ENCODE measurements around the gene LRIG1. TPM values are rescaled to one million over a fixed set of nuclear protein-coding genes. Genes with fewer than 3 reads are reported as not detected.
A peak's percentile ranks its signal among the peaks of the same experiment; 100 is the strongest.

Gene LRIG1
- total and polyA plus RNA-seq, 2 of the 8 experiments (the other 6 are each of a cell fraction or from before 2014, with no cell fraction given): 78.1 to 88.7 TPM

GRCh38 chr3:66495668-66496045 is 5.2 kb downstream of the LRIG1 start:
- no peak overlapping the region for H3K27ac ChIP-seq (ENCODE audit: low read depth, low read length)
- H3K79me2 ChIP-seq (ENCODE audit: control insufficient read depth in 1 of 2, insufficient read depth in 2 of 2, low read length in 2 of 2): peaks cover 39 to 99% of the 10 kb centered on the region in 2 experiments
- H4K8ac ChIP-seq (ENCODE audit: extremely low read depth, insufficient read depth, low read length): no peak overlapping the region
- peak overlapping the region; percentile 84 to 93 for H3K4me2 ChIP-seq (ENCODE audit: insufficient read depth in 1 of 2, low read depth in 2 of 2, low read length in 2 of 2)
- POLR2A ChIA-PET (ENCODE audit: partially characterized antibody): interaction anchor here (1.1 to 7.5 kb wide), 12 partner anchors 9 to 178 kb away, joined by 3 to 51 read pairs (median 3); no protein-coding TSS in a partner anchor
- no peak overlapping the region for H2AFZ ChIP-seq (ENCODE audit: low read length)
- no peak overlapping the region for H3K56ac ChIP-seq (replicated peaks; ENCODE audit: insufficient read length, low read depth, low read length)
- H3K23me2 ChIP-seq (ENCODE audit: low read depth, low read length): peaks cover 7% of the 10 kb centered on the region; the same call in 1 of the 2 replicates
- peak overlapping the region; percentile 4 for H4K91ac ChIP-seq (replicated peaks; ENCODE audit: insufficient read length, low read length)
- H3K4ac ChIP-seq (replicated peaks; ENCODE audit: insufficient read length, low read depth, low read length): no peak overlapping the region
- 0 out of 2 replicates have a peak overlapping the region, but pooled peaks have one; percentile 19 for H2BK15ac ChIP-seq (ENCODE audit: low read length)
- H3K36me3 ChIP-seq (ENCODE audit: control insufficient read depth in 2 of 4, insufficient read depth in 4 of 4, low read length in 3 of 4): no peaks in the 10 kb centered on the region; a peak in 1 of 8 replicates
- no peaks in the 10 kb centered on the region for H3K9me3 ChIP-seq (ENCODE audit: insufficient read depth in 2 of 2, low read depth in 1 of 2, low read length in 1 of 2)
- H2BK120ac ChIP-seq (replicated peaks; ENCODE audit: low read depth, low read length): no peak overlapping the region
- H3K14ac ChIP-seq (ENCODE audit: insufficient read length): no peak overlapping the region
- DNase-seq (ENCODE audit: low read depth in 1 of 2, low spot score in 2 of 2): no peak
- 0 out of 2 replicates have a peak overlapping the region, but pooled peaks have one; percentile 55 for H2BK12ac ChIP-seq (ENCODE audit: low read depth, low read length)
- no peak overlapping the region for H4K5ac ChIP-seq (ENCODE audit: insufficient read length, low read depth, low read length)
- peak; percentile 92 for FAIRE-seq
- peak overlapping the region; percentile 44; the same call in 1 of the 2 replicates for H3K18ac ChIP-seq (ENCODE audit: extremely low read depth, low read length)
- no peaks in the 10 kb centered on the region for H3K27me3 ChIP-seq (replicated peaks in 1 of 4; ENCODE audit: control insufficient read depth in 3 of 4, extremely low read depth in 1 of 4, insufficient read depth in 3 of 4, low read length in 3 of 4)
- H2BK5ac ChIP-seq (ENCODE audit: low read depth, low read length): peak overlapping the region; percentile 85; the same call in 1 of the 2 replicates
- peak overlapping the region in 2 of 4 experiments; percentile 0 to 90; a peak in 4 of 8 replicates for H3K4me3 ChIP-seq (ENCODE audit: extremely low read depth in 1 of 4, insufficient read depth in 2 of 4, low read depth in 3 of 4, low read length in 4 of 4)
- peaks cover 9 to 40% (median 29%) of the 10 kb centered on the region in 4 experiments for H3K4me1 ChIP-seq (replicated peaks in 1 of 4; ENCODE audit: control insufficient read depth in 3 of 4, insufficient read depth in 4 of 4, low read length in 3 of 4)
- CTCF ChIA-PET (ENCODE audit: partially characterized antibody): interaction anchor here (0.5 to 2.8 kb wide), 4 partner anchors 12 to 539 kb away, joined by 3 to 11 read pairs (median 4); no protein-coding TSS in a partner anchor
- H3K79me1 ChIP-seq (ENCODE audit: low read depth, low read length): 0 out of 2 replicates have a peak, but pooled peaks cover 4% of the 10 kb centered on the region
- H2BK20ac ChIP-seq (ENCODE audit: low read length): no peak overlapping the region
- no peak overlapping the region for H3K23ac ChIP-seq (ENCODE audit: insufficient read length)
- H3K9ac ChIP-seq (replicated peaks in 1 of 4; ENCODE audit: extremely low read depth in 1 of 4, low read depth in 3 of 4, low read length in 3 of 4): no peak overlapping the region
- WGBS, 2 experiments (ENCODE audit: extremely low coverage in 1 of 2, insufficient coverage in 1 of 2, insufficient read length in 1 of 2, insufficient replicate concordance in 2 of 2, low coverage in 1 of 2, low lambda C conversion rate in 2 of 2, missing lambda C conversion rate in 1 of 2): 5% methylated on average over 3 of the region's 3 CpGs; no CpG with 5 or more reads in 1 of the 2 experiments
- H2AK5ac ChIP-seq (ENCODE audit: low read depth, low read length): no peak overlapping the region
- H4K20me1 ChIP-seq (replicated peaks in 1 of 2; ENCODE audit: control insufficient read depth in 1 of 2, insufficient read depth in 2 of 2, low read length in 2 of 2): peaks cover 14 to 25% of the 10 kb centered on the region in 2 experiments
- TF ChIP-seq SP1 (IDR thresholded peaks at IDR 0.05; ENCODE audit: low read depth, low read length): 0 out of 2 replicates have a peak, but pooled peaks have one; percentile 8
- TF ChIP-seq, protein P1, sequence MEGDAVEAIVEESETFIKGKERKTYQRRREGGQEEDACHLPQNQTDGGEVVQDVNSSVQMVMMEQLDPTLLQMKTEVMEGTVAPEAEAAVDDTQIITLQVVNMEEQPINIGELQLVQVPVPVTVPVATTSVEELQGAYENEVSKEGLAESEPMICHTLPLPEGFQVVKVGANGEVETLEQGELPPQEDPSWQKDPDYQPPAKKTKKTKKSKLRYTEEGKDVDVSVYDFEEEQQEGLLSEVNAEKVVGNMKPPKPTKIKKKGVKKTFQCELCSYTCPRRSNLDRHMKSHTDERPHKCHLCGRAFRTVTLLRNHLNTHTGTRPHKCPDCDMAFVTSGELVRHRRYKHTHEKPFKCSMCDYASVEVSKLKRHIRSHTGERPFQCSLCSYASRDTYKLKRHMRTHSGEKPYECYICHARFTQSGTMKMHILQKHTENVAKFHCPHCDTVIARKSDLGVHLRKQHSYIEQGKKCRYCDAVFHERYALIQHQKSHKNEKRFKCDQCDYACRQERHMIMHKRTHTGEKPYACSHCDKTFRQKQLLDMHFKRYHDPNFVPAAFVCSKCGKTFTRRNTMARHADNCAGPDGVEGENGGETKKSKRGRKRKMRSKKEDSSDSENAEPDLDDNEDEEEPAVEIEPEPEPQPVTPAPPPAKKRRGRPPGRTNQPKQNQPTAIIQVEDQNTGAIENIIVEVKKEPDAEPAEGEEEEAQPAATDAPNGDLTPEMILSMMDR (IDR thresholded peaks at IDR 0.05; ENCODE audit: control extremely low read depth in 1 of 3, insufficient read depth in 1 of 3, low read depth in 1 of 3, low read length in 3 of 3): no peak
- no peak for TF ChIP-seq EZH2 (IDR thresholded peaks at IDR 0.05; ENCODE audit: low read depth, low read length, severe bottlenecking)
- TF ChIP-seq POLR2AphosphoS5 (IDR thresholded peaks at IDR 0.05; ENCODE audit: low read depth, low read length): peak; percentile 67; the same call in 1 of the 2 replicates
- peak; percentile 59; a peak in 1 of 4 replicates for TF ChIP-seq HDAC2 (IDR thresholded peaks at IDR 0.05; ENCODE audit: borderline replicate concordance in 1 of 2, low read depth in 2 of 2, low read length in 2 of 2)
- 0 out of 2 replicates have a peak, but pooled peaks have one; percentile 31 for TF ChIP-seq TBP (IDR thresholded peaks at IDR 0.05; ENCODE audit: low read depth, low read length)
- peak; percentile 78 for TF ChIP-seq CTBP2 (IDR thresholded peaks at IDR 0.05; ENCODE audit: borderline replicate concordance, insufficient read depth, insufficient read length, low read length)
- TF ChIP-seq CHD1 (IDR thresholded peaks at IDR 0.05; ENCODE audit: low read depth, low read length): no peak
- peak; percentile 81 for TF ChIP-seq TEAD4 (IDR thresholded peaks at IDR 0.05; ENCODE audit: low read depth, low read length)
- TF ChIP-seq TCF12 (IDR thresholded peaks at IDR 0.05; ENCODE audit: low read depth, low read length): peak; percentile 97
